Activated T-helper 9 cell treated with anti-CD3 and anti-CD28 coated beads, Interleukin-2, amount 50 U/mL, for 16 hours (primary cell): ENCODE data around the gene FAM83B.
"Not testable (repeated sequence)": the region's sequence is repeated elsewhere in the genome, so short reads cannot be mapped to it uniquely, and the experiment has no call there.

Source experiments
- DNase-seq: peaks from one replicate; pipeline ENCODE4 v3.0.0-alpha.2; 2020; ENCODE audit warnings: low read depth

Gene FAM83B

GRCh38 chr6:54979161-54979560 lies 132.6 kb downstream of the FAM83B start:
- DNase-seq, result not testable (repeated sequence)

GRCh38 chr6:54980511-54981275 lies 134.1 kb downstream of the FAM83B start:
- DNase-seq, result no peak

- DNase-seq, result no peak
These were observed 134.7 kb downstream of the FAM83B start for GRCh38 chr6:54981276-54981609.

GRCh38 chr6:54981647-54982046 lies 135.1 kb downstream of the FAM83B start:
- DNase-seq, result no peak

GRCh38 chr6:54987633-54988290 lies 141.2 kb downstream of the FAM83B start:
- DNase-seq, result no peak

GRCh38 chr6:54988576-54988975 lies 142.0 kb downstream of the FAM83B start:
- DNase-seq, result no peak

- DNase-seq, result no peak
These were observed 143.4 kb downstream of the FAM83B start for GRCh38 chr6:54990001-54990400.
